Ovary (tissue), 9 donors: Measurements from ENCODE around the gene RHBDL1. TPM values are rescaled to one million over a fixed set of nuclear protein-coding genes. Genes with fewer than 3 reads are reported as not detected.

Experiments
- DNase-seq, 5 donors: peaks; one replicate each; pipeline ENCODE4 v3.0.0-alpha.2; 2019 to 2020
- H3K27ac ChIP-seq, 2 donors: fragments of 200-600 bp; one replicate each; pipeline versions ENCODE4 v1.5.1 to v1.8.0; 2019 to 2022
- H3K27me3 ChIP-seq: fragments of 200-600 bp; one replicate; pipeline ENCODE4 v1.8.0; 2022
- H3K36me3 ChIP-seq: fragments of 200-600 bp; sonication (generic); one replicate; pipeline ENCODE4 v1.5.1; 2019
- H3K4me1 ChIP-seq: one replicate; pipeline ENCODE4 v1.8.1; 2013; ENCODE audit warnings: mild to moderate bottlenecking, moderate library complexity; ENCODE audit not compliant: insufficient read depth
- H3K4me3 ChIP-seq: fragments of 200-600 bp; sonication (generic); one replicate; pipeline ENCODE4 v1.5.1; 2017
- H3K9me3 ChIP-seq, 2 donors: fragments of 200-600 bp in 1 of 2; sonication (generic) in 1 of 2; one replicate each; pipeline versions ENCODE4 v1.5.1 to v1.8.1; 2013 to 2019; ENCODE audit warnings: mild to moderate bottlenecking in 1 of 2, moderate library complexity in 1 of 2
- EP300 ChIP-seq: sonication (generic); formaldehyde crosslinking; IDR thresholded peaks from one replicate; pipeline ENCODE4 v1.6.1; 2017; ENCODE audit warnings: antibody characterized with exemption
- POLR2A ChIP-seq: fragments of 450-650 bp; IDR thresholded peaks from one replicate; pipeline ENCODE4 v1.6.1; 2017; ENCODE audit warnings: antibody characterized with exemption, mild to moderate bottlenecking, moderate library complexity
- WGBS, 3 donors: extraction: QIAGEN DNeasy Blood & Tissue Kit in 1 of 3; methylation state at CpG; one replicate each; pipeline versions ENCODE4 v1.1.5 to v1.1.7; 2013 to 2017; 5-methylcytosine and 5-hydroxymethylcytosine counted together
- intact Hi-C, 4 donors: fragments of 100-400 bp; cut with DNase I; formaldehyde crosslinking; loops; one replicate each; pipeline versions ENCODE4 v1.11.0 to v1.15.1; 2022 to 2023
- polyA plus RNA-seq, 2 donors: library from polyadenylated mRNA; stranded (reverse); fragments of 200-250 nt in 1 of 2; fragments of 350-450 nt in 1 of 2; fragmentation: Illumina TruSeq in 1 of 2; extraction: RNeasy Lipid Tissue Mini Kit (QIAGEN cat#74804) in 1 of 2; gene quantifications; one replicate each; pipeline ENCODE4 v1.2.3, GENCODE V29; 2013 to 2014
- total RNA-seq, 7 donors: library from RNA; depleted of rRNA in 2 of 7; stranded (reverse); fragments of >200 nt in 2 of 7; fragmentation: NEBNext Ultra II Directional in 3 of 7; extraction: Animal tissue kit (Norgen Biotek cat#: 25700) in 3 of 7; gene quantifications; one replicate each; pipeline versions ENCODE4 v1.1.0 to v1.2.4, GENCODE V29; 2016 to 2023
- TF ChIP-seq, protein P1 (sequence below), 3 donors: fragments of 450-650 bp in 2 of 3; fragments of 200-600 bp in 1 of 3; IDR thresholded peaks; one replicate each; pipeline versions ENCODE4 v1.5.1 to v1.8.0; 2016 to 2022; ENCODE audit warnings: antibody characterized with exemption in 3 of 3, mild to moderate bottlenecking in 1 of 3
- donor health status: DM: no; HTN: no; CAD: no; lungs with moderate emphysema.
- donor health status: DM: no; HTN: no; CAD: no.
- donor health status: Bipolar disorder and iron deficiency.
- donor health status: DM: yes; HTN: yes; CAD: no.
- donor health status: DM: no; HTN: no; CAD: no.
- donor health status: DM: yes; HTN: yes; CAD: no.

The RHBDL1 gene
- total and polyA plus RNA-seq, 9 donors, result 0.50 to 4.3 (median 1.4) TPM; not detected in 1

DNA sequence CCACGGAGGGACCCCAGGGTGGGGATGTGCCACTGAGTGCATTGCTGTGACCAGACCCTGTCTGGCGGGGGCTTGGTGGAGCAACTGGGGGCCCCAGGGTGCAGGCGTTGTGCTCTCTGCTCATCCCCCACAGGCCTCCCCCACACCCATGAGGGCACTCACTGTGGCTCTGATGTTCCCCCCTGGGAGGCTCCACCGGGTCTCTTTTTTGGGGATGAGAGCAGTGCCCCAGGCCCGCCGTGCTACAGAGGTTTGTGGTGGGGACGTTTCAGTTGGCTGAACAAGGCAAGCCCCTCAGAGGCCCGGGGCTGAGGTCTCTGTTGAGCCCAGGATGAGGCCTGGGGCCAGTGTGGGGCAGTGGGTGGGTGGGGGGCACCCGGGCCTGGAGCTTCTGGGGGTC, 48.2 kb downstream of the RHBDL1 start:
- intact Hi-C loops, result no loop called here
- Histone ChIP-seq H3K4me1 (peaks cover 22% of the 10 kb centered on the region), H3K9me3 (no peaks in the 10 kb centered on the region), H3K4me3 (no peak overlapping the region), H3K27me3 (peaks cover 15% of the 10 kb centered on the region), H3K27ac (no peak overlapping the region), H3K36me3 (no peaks in the 10 kb centered on the region)
- 70 to 81% (median 77%) methylated on average over 9 of the region's 9 CpGs for WGBS, 3 donors
- TF ChIP-seq EP300 (no peak), POLR2A (no peak)
- TF ChIP-seq, protein P1, sequence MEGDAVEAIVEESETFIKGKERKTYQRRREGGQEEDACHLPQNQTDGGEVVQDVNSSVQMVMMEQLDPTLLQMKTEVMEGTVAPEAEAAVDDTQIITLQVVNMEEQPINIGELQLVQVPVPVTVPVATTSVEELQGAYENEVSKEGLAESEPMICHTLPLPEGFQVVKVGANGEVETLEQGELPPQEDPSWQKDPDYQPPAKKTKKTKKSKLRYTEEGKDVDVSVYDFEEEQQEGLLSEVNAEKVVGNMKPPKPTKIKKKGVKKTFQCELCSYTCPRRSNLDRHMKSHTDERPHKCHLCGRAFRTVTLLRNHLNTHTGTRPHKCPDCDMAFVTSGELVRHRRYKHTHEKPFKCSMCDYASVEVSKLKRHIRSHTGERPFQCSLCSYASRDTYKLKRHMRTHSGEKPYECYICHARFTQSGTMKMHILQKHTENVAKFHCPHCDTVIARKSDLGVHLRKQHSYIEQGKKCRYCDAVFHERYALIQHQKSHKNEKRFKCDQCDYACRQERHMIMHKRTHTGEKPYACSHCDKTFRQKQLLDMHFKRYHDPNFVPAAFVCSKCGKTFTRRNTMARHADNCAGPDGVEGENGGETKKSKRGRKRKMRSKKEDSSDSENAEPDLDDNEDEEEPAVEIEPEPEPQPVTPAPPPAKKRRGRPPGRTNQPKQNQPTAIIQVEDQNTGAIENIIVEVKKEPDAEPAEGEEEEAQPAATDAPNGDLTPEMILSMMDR (IDR thresholded peaks at IDR 0.05), result no peak
- DNase-seq, result no peak

- Histone ChIP-seq H3K4me1 (peaks cover 22% of the 10 kb centered on the region), H3K9me3 (no peaks in the 10 kb centered on the region), H3K27ac (no peak overlapping the region), H3K4me3 (no peak overlapping the region), H3K36me3 (no peaks in the 10 kb centered on the region), H3K27me3 (peaks cover 15% of the 10 kb centered on the region)
- no peak for TF ChIP-seq POLR2A
- TF ChIP-seq, protein P1 (IDR thresholded peaks at IDR 0.05), result no peak
- TF ChIP-seq EP300, result no peak
- DNase-seq, result no peak
- intact Hi-C loops, result no loop called here
- 43 to 63% (median 50%) methylated on average over 25 to 29 of the region's 29 CpGs for WGBS, 3 donors
Measured at GRCh38 chr16:724188-725040, 48.9 kb downstream of the RHBDL1 start.

DNA sequence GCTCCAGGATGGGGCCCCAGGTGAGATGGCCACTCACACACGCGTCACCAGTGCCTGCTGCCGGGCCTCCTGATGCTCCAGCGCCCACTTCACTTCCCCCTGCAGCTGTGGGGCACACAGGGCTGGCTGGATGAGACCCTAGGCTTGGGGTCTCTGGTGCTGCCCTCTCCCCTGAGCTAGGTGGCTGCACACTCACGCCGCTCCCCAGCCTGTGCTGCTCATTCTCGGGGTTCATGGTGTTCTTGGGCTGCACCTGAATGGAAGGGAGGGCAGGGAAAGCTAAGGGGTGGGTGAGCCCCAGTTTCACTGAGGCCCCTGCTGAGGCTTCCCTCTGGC, 49.5 kb downstream of the RHBDL1 start:
- Histone ChIP-seq H3K27me3 (peaks cover 15% of the 10 kb centered on the region), H3K27ac (no peak overlapping the region), H3K4me3 (no peak overlapping the region), H3K9me3 (no peaks in the 10 kb centered on the region), H3K36me3 (no peaks in the 10 kb centered on the region), H3K4me1 (peaks cover 19% of the 10 kb centered on the region)
- 64 to 77% (median 71%) methylated on average over 7 of the region's 7 CpGs for WGBS, 3 donors
- intact Hi-C loops, result no loop called here
- TF ChIP-seq, protein P1 (IDR thresholded peaks at IDR 0.05), result no peak
- TF ChIP-seq EP300, result no peak
- TF ChIP-seq POLR2A, result no peak
- no peak for DNase-seq

DNA sequence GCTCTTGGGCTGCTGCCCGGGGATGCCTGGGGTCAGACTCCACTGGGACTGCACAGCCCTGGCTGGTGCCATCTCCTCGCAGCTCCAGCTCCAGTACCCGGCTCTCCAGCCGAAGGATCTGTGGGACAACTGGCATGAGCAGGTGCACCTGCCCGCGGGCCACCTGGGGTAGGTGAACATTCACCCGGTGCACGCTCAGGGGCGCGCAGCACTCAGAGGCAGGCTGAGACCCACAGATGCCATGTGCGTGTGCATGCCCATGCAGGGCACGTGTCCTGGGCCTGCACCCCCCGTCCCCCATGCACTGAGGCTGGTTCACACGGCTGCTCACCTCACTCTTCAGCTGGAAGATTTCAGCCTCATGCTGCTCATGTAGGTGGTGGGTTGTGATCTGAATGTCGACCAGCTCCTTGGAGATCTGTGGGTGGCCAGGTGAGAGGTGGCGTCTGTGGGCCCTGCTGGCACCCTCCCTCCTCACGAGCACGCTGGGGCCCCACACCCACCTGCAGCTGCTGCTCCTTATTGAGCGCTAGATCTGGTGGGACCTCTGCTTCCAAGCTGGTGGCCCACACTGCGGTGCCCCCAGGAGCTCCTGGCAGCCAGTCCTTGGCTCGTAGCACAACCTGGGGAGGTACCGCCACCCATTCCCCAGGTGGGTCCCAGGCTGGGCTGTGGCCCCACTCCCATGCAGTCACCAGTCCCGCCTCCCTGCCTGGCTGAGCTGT, 50.2 kb downstream of the RHBDL1 start:
- WGBS, 3 donors, result 61 to 63% (median 63%) methylated on average over 17 to 23 of the region's 23 CpGs
- Histone ChIP-seq H3K27me3 (peaks cover 15% of the 10 kb centered on the region), H3K4me3 (no peak overlapping the region), H3K4me1 (peaks cover 15% of the 10 kb centered on the region), H3K36me3 (no peaks in the 10 kb centered on the region), H3K9me3 (no peaks in the 10 kb centered on the region), H3K27ac (no peak overlapping the region)
- intact Hi-C loops, result no loop called here
- TF ChIP-seq EP300, result no peak
- TF ChIP-seq, protein P1 (IDR thresholded peaks at IDR 0.05), result no peak
- TF ChIP-seq POLR2A, result no peak
- no peak for DNase-seq
